Gastroesophageal sphincter (tissue), 3 donors: ENCODE data around the gene SNX8.

Source experiments
- EP300 ChIP-seq: sonication (generic); formaldehyde crosslinking; IDR thresholded peaks from one replicate; pipeline ENCODE4 v1.6.1; 2017; ENCODE audit warnings: antibody characterized with exemption, mild to moderate bottlenecking
- POLR2A ChIP-seq, 2 donors: fragments of 450-650 bp; IDR thresholded peaks; one replicate each; pipeline ENCODE4 v1.6.1; 2017; ENCODE audit warnings: antibody characterized with exemption in 2 of 2, mild to moderate bottlenecking in 2 of 2, moderate library complexity in 1 of 2
- POLR2AphosphoS5 ChIP-seq: sonication (generic); formaldehyde crosslinking; IDR thresholded peaks from one replicate; pipeline ENCODE4 v1.6.1; 2017; ENCODE audit warnings: antibody characterized with exemption
- TF ChIP-seq, protein P1 (sequence below), 4 experiments: fragments of 200-600 bp in 2 of 4; fragments of 450-650 bp in 2 of 4; sonication (generic) in 1 of 4; IDR thresholded peaks; one replicate each; pipeline ENCODE4 v1.5.1; 2017 to 2019; ENCODE audit warnings: antibody characterized with exemption in 4 of 4, mild to moderate bottlenecking in 2 of 4, moderate library complexity in 2 of 4

DNA sequence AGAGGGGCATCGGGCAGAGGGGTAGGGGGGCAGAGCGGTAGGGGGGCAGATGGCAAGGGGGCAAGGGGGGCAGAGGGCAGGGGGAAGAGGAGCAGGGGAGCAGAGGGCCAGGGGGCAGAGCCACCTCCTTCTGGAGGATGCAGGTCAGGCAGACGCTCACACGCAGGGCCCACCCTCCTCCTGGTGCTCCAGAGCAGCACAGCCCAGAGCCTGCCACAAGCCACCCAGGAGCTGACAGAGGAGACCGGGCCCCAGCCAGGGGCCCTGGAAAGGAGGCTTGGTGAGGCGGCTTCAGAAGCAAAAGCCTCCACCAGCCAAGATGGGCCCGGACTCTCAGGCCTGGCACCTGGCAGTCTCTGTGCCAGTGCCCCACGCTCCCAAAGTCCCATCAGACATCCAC is 94.6 kb downstream of the SNX8 start:
- TF ChIP-seq, protein P1, sequence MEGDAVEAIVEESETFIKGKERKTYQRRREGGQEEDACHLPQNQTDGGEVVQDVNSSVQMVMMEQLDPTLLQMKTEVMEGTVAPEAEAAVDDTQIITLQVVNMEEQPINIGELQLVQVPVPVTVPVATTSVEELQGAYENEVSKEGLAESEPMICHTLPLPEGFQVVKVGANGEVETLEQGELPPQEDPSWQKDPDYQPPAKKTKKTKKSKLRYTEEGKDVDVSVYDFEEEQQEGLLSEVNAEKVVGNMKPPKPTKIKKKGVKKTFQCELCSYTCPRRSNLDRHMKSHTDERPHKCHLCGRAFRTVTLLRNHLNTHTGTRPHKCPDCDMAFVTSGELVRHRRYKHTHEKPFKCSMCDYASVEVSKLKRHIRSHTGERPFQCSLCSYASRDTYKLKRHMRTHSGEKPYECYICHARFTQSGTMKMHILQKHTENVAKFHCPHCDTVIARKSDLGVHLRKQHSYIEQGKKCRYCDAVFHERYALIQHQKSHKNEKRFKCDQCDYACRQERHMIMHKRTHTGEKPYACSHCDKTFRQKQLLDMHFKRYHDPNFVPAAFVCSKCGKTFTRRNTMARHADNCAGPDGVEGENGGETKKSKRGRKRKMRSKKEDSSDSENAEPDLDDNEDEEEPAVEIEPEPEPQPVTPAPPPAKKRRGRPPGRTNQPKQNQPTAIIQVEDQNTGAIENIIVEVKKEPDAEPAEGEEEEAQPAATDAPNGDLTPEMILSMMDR (IDR thresholded peaks at IDR 0.05) = no peak
- no peak for TF ChIP-seq POLR2AphosphoS5
- no peak for TF ChIP-seq POLR2A (IDR thresholded peaks at IDR 0.05)
- no peak for TF ChIP-seq EP300
